GM19467 (cell line): ENCODE results near the gene KRT13.

ENCODE experiments used
- ATAC-seq: cut with Tn5 transposase; IDR thresholded peaks from one replicate; pipeline ENCODE4 v1.9.1; 2021; ENCODE audit warnings: mild to moderate bottlenecking, moderate library complexity; ENCODE audit not compliant: unreplicated experiment

KRT13 gene

DNA sequence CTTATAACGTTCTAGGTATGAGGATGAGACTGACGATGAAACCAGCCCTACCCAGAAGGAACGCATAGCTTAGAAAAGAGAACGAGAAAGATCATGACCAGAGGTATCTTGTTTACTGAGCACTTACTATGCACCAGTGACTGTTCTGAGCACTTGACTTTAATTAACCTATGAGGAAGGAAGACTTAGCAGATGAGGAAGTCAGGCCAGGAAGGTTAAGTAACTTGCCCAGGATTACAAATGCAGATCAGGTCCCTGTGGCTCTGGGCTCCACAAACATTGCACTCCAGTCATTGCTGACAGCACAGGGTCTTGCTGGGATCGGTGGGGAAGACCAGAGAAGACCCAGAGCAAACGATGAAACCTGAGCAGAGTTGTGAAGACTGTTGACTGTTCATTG is 7.1 kb downstream of the KRT13 start:
- no peak for ATAC-seq

DNA sequence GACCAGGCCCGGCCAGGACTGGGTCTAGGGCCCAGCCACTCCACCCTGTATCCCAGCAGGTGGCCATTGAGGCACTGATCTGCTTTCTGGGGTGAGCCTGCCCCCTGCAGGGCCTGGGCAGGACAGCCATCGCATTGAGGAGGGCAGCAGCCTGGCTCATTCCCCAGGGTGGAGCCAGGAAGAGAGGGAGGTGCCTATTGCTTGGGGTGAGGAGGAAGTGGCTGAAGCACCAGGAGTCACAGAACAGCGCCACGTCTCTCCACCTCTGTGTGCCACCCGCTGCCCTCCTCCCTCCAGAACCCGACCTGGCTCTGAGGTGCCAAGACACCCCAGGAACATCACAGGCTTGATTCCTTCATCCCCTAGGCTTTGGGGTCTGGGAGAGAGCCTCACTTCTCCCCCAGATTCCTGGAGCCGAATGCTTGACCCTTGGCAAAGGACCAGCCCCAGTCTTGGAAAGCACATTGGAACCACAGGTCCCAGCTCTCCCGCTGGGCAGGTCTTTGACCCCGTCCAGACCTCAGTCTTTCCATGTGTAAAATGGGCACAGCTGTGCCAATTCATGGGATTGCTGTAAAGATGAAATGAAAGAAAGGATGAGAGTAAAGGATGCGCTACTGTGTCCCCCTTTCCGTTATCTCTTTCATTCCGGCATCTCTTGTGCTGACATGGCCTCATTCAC is 8.5 kb downstream of the KRT13 start:
- peak; percentile 81 for ATAC-seq

DNA sequence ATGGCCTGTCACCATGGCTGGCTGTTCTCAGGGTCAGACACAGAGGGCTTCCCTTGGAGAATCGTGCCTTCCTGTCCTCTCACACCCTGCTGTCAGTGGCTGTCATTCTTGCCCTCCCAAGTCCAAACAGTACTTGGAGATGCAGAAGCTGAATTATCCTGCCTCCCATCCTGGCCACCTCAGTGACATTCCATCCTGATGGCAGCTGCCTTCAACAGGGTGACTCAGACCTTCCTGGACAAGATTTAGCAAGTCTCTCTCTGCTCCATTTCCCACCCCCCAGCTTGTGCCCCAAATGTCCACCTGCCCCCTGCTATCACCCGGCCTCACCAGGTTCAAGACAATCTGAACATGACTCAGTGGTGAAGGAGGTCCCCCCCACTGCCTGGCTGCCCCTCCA is 10.9 kb downstream of the KRT13 start:
- ATAC-seq: no peak

DNA sequence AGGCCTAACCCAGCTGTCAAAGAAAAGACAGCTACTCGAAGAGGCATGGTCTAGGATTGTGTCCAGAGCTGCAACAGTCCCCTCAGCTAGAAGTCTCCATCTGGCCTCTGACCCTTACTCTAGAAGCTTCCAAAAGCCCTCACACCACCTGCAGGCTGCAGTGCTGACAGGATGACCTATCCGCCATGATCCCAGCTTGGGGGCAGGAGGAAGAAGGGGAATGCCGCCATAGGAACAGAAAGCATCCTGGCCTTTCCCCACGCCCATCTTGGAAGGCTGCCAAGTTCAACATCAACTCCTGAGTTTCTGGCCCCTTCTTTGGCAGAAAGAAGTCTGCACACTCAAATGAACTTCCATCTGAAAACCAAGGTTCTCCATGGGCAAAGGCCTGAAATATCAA is 12.6 kb downstream of the KRT13 start:
- no peak for ATAC-seq

DNA sequence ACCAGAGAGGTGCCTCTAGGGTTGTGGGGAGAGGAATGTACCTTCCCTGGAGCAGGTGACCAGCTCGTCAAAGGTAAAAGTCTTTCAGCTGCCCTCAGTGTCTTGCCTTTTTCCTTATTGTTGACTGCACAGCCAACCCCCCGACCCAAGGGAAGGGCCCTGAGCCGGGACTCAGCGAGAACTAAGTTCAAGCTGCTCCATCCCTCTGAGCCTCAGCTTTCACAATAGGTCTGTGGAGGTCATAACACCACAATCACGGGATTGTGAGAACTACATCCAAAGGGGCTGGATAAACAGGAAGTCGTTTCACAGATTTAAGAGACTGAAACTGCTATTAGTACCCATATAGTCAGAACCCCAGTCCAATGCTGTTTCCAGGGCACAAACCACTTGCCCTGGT is 13.1 kb downstream of the KRT13 start:
- ATAC-seq: no peak

DNA sequence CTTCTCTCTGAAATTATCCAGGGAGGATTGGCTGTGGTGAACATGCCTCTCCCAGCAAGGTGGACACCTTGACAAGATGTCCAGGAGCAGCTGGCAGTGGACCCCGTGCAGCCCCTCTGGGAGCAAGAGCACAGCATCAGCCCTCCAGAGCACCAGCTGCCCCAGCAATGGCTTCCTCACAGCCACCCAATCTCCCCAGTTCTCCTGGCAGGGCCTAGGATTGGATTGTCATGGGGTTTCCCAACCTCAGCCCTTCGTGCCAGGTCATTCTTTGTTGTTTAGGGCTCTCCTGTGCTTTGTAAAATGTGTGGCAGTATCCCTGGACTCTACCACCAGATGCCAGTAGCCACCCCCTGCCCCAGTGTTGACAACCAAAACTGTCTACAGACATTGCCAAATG is 13.9 kb downstream of the KRT13 start:
- no peak for ATAC-seq

DNA sequence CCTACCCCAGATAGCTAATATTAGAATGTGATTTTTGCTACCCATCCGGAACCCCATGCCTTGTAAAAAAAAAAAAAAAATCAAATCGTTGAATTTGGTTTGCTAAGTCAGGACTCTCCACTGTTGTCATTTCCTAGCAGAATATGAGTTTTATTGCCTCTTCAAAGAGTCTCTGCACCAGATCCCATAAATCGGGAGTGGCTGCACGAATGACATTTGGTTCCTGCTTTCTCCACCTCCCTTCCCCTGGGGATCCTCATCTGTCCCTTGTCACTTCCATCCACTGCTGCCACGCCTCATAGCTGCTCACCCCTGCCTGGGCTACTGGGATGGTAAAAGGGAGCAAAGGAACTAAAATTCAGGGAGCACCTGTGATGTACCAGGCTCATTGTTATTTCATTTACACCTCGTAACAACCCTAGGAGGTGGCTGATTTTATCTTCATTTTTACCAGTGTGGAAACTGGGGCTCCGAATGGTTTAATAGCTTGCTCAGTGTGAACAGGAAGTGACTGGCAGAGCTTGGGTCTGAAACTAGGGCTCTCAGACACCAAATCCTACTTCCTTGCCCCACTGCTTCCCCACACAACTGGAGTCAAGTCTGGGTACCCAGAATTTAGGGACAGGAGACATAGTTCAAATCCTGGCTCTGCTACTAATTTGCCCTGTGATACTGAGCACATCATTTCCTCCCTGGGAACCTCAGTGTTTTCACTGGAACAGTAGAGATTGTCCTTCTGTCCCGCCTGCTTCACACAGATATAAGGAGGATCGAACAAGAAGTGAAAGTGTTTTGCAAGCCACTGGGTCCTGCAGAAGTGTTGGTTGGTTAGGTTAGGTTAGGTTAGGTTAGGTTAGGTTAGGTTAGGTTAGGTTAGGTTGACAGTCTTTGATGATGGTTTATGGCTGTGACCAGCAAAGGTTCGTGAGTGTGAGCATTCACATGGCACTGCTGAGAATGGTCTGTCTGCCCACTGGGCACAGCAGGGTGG is 15.1 kb downstream of the KRT13 start:
- ATAC-seq: no peak

DNA sequence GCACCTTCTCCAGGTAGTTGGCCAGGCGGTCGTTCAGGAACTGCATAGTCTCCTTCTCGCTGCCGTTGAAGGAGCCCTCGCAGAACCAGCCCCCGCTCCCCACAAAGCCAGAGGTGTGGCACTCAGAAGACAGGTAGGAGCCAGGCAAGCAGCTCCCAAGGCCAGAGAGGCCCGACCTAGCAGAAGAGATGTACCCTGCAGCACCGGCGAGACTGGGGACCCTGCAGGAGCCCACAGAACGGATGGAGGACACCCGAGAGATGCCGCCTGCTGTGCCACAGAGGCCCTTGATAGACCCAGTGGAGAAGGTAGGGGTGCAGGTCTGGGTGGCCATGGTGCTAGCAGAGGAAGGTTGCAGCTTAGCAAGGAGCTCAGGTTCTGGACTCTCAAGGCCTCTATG is 15.9 kb downstream of the KRT13 start, which contains the start of gene KRT36:
Gene KRT36 (minus strand): TSS at position 380 of the 400 bp plus-strand sequence. CDS start 46 bp downstream, at position 334.
- ATAC-seq: no peak

DNA sequence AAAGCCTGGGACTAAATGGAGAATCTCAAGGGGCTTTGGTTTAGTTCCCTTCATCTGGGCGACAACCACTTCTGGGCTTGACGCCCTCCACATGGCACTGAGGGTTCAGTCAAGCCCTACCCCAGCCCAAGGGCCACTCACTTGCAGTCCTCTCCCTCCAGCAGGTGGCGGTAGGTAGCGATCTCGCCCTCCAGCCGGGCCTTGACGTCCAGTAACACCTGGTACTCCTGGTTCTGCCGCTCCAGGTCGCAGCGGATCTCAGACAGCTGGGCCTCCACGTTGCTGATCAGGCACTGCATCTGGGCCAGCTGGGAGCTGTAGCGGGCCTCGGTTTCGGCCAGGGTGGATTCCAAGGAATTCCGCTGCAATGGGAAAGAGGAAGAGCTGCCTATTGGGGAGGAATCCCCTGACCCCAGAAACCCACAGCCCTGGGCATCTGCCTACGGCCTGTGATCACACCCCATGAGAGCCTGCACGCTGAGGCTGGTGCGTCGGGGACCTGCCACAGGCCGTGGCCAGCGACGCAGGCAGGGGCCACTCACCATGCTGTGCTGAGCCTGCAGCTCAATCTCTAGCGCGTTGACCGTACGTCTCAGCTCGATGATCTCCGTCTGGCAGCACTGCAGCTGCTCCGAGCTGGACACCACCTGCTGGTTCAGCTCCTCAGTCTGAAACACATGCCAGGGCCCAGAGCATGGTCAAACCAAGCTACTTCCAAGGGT is 18.4 kb downstream of the KRT13 start:
- no peak for ATAC-seq

DNA sequence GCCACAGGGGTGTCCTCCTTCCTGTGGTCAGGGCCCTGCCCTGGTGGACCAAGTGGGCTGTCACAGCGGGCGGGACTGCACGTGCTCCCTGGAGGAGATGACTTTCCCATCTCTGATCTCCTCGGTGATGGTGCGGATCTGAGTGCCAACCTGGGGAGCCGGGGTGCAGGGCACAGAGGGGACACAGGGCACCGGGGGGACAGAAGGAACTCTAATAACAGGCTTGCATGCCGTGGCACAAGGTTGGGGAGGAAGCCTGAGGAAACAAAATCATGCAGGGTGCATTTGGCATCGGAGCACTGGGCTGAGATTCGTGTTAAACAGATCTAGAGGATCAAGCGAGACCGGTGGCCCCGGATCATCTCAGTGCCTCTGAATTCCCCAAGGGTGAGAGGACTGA is 19.1 kb downstream of the KRT13 start:
- no peak for ATAC-seq

DNA sequence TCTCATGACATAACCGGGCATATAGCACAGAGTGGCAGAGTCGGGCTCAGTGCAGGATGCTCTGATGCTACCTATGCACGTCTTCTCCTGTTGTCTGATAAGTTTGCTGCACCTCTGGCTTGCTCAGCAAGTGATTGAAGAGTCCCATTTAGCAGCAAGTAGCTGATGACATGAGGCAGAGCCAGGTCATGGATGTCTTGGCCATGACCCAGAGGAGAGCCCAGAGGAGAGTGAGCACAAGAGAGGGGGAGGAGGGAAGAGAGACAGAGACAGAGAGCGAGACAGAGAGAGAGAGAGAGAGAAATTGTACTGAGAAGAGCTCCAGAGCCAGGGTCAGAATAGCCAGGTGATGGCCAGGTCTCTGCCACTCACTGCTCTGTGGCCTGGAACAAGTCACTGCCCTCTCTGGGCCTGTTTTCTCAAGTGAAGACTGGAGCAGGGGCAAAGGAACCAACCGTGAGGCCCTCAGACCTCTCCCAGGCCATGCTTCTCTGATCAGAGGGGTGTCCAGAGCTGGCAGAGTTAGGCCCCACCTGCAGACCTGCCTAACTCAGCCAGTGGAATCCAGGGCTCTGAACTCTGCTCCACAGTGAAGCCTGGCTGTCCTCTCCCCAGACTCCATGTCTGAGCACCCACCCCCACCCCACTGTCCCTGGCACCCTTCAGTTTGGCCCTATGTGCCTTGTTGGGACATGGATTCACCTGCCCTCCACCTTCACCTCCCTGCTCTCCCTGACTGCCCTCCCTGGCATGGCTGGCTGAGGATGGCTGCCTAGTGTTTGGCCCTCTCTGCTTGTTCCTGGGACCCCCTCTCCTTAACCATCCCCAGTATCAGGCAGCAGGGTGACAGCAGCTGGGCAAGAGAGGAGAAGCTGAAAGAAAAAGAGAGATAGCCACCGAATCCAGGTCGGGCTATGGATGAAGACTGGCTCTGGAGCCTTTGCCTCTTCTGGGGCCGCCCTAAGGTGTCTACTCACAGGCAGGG is 20.2 kb downstream of the KRT13 start:
- no peak for ATAC-seq

DNA sequence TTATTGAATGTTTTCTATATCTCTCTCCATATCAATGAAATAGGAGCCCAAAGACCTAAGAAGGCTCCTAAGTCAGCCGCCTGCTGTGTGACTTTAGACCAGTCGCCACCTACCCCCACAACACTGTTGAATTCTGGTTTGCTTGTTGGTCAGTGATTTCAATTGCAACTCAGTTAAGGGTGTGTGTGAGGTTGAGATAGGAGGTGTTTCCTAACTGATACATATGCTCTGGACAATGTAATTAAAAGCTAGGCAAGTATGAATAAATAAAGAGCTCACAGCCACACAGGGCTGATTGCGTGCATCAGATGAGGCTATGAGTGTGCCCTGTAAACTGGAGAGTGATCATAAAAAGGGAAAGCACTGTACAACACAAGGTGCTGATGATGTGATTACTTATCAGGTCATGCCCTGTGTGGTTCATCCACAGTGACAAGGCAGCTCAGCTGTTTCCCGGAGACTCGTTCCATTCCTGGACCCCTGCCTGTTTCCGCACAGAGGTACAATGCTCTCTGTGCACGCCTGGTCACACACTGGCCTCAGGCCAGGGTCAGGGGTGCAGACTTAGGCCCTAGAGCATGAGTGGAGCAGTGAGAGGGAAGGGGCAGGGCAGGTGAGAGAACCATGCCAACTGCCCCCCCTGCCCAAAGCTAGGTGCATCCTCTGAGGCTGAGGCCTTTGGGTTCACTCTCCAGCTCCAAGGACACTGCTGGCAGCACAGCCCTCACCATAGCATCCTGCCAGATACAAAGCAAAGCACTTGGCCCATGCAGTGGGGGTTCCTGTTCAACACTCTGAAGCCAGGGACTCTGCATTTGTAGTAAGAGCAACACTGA is 21.2 kb downstream of the KRT13 start:
- no peak for ATAC-seq

DNA sequence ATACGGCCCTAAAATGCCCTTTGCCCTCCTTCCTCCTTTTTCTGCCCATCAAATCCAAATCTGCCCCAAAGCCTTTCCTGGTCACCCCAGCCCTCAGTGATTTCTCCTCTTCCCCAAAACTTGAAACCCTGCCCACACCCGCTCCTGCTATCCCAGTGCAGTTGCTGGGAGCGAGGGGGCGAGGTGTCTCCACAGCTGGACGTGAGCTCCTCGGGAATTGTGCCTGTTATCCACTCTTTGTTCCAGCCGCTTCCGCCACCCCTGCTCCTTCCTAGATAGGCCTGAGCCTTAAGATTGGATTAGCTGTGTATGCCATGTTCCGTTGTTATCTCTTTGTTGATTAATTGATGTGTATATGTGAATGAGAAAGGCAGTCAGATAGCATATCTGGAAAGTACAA is 21.9 kb downstream of the KRT13 start:
- no peak for ATAC-seq

DNA sequence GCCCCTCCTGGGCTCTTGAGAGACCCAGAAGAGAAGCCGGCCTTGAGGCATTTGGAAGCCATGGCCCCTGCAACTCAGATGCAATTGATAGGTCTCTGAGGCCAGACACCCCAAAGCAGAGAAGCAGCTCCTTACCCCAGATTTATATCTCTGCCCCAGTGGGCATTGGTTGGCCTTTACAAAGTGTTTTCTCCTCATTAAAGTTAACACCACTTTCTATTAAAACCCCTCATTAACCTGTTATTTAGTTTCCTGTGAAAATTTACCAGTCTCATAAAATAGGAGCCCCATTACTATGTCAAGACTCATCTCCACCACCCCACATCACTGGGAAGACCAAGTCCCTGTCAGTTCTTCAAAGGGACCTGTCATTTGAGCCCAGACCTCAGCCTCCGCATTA is 24.4 kb downstream of the KRT13 start, which contains the start of gene KRT35:
Gene KRT35 (minus strand): TSS at position 116 of the 400 bp plus-strand sequence. CDS start 54 bp downstream, at position 62.
- ATAC-seq: no peak

DNA sequence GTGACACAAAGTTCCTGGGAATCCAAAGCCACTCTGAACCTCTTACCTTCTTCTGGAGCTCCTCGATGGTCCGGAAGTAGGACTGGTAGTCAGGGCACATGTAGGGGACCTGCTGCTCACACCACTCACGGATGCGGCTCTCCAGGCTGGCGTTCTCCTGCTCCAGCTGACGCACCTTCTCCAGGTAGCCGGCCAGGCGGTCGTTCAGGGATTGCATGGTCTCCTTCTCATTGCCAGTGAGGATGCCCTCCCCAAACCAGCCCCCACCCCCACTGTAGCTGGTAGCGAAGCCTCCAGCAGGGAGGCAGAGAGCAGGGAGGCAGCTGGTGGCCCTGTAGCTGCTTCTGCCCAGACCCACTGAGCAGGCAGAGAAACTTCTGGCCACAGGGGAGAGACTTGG is 24.8 kb downstream of the KRT13 start:
- no peak for ATAC-seq

DNA sequence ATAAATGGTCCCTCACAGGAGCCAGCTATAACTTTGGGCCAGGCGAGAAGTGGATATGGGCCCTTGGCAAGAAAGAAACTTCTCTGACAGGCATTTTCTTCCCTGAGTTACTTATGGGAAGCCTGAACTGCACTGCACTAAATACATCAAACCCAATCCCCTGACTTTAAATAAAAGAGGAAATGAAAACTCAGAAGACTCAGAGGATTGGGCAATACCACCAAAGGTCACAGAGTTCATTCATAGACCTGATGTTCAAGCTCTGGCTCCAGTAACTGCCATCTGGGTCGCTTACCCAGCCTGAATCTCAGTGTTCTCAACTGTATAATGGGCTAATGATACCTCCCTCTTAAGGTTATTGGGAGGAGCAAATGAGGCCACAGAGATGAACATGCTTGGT is 25.3 kb downstream of the KRT13 start:
- ATAC-seq: no peak

DNA sequence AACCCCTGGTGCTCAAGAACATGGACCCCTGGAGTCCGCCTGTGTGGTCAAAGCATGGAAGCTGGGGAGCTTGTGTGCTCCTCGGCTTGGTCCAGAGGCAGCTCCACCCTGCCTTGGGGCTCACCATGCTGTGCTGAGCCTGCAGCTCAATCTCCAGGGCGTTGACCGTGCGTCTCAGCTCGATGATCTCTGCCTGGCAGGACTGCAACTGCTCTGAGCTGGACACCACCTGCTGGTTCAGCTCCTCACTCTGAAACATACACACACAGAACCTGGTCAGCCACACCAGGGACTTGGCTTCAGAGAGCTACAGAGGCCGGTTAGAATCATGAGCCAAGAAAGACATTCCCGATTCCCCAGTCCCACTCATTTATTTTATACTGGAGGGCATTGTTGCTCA is 27.2 kb downstream of the KRT13 start:
- ATAC-seq: no peak

DNA sequence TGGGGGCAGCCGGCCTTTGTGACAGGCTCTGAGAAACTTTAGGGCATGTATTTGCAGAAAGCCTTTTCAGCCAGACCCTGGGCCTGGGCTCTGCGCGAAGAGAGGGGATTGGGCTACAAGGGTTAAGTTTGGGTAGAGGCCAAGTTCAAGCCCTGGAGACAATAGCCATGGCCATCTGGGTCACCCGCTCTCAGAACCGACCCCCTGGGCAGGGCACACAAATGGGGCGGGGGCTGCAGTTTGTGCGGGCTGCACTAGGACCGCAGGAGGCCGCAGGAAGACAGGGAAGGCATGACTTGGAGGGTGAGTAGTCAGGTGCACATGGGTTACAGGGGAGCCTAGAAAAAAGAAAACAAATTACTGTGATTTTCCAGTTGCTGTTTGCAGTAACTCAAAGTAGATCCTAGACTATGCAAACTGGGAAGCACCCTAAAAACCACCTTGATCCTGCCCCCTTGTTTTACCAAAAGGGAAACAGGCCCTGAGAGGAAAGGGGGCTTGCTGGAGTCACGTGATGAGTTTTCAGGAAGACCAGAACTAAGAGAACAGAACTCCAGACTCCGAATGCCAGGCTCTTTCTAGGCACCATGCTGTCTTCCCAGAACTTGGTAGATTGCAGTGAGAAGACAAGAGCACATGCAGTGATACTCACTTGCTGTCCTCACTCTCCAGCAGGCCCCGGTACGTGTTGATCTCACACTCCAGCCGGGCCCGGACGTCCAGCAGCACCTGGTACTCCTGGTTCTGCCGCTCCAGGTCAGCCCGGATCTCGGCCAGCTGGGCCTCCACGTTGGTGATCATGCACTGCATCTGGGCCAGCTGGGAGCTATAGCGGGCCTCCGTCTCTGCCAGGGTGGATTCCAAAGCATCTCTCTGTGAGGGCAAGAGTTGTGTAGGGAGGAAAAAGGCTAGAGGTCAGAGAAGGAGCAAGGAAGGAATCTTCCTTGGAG is 28.3 kb downstream of the KRT13 start:
- no peak for ATAC-seq
